GM23338 (cell line): ENCODE results near the gene CDC16. TPM values are rescaled to one million over a fixed set of nuclear protein-coding genes. Genes with fewer than 3 reads are reported as not detected.

ENCODE experiments used
- ATAC-seq: fragments of 200-7000 bp; cut with Tn5 transposase; 3 replicates; pipeline ENCODE4 v1.9.1; 2020
- DNase-seq: peaks from one replicate; pipeline ENCODE4 v3.0.0-alpha.2; 2015; ENCODE audit warnings: low spot score
- H2AFZ ChIP-seq: fragments of 200-600 bp; sonication (generic); 2 replicates; pipeline ENCODE4 v1.8.0; 2016; ENCODE audit warnings: antibody characterized with exemption, mild to moderate bottlenecking, moderate library complexity
- H3F3A ChIP-seq: fragments of 200-600 bp; sonication (generic); replicated peaks from 2 replicates; pipeline ENCODE4 v1.8.0; 2017; ENCODE audit warnings: antibody characterized with exemption, mixed run types, low read depth
- H3K27ac ChIP-seq: fragments of 200-600 bp; sonication (generic); 2 replicates; pipeline ENCODE4 v1.6.1; 2016; ENCODE audit warnings: low read depth
- H3K27me3 ChIP-seq: fragments of 200-600 bp; sonication (generic); 2 replicates; pipeline ENCODE4 v1.8.0; 2016; ENCODE audit warnings: mild to moderate bottlenecking, mixed run types, moderate library complexity; ENCODE audit not compliant: insufficient read depth
- H3K36me3 ChIP-seq: fragments of 200-600 bp; sonication (generic); 2 replicates; pipeline ENCODE4 v1.8.0; 2016; ENCODE audit warnings: mild to moderate bottlenecking; ENCODE audit not compliant: insufficient read depth
- H3K4me1 ChIP-seq: fragments of 200-600 bp; sonication (generic); 2 replicates; pipeline ENCODE4 v1.8.0; 2016; ENCODE audit warnings: mild to moderate bottlenecking, moderate library complexity; ENCODE audit not compliant: insufficient read depth
- H3K4me2 ChIP-seq: fragments of 200-600 bp; sonication (generic); 2 replicates; pipeline ENCODE4 v1.7.1; 2017; ENCODE audit warnings: mixed run types
- H3K4me3 ChIP-seq: fragments of 200-600 bp; sonication (generic); 2 replicates; pipeline ENCODE4 v1.6.1; 2016; ENCODE audit warnings: mixed run types
- H3K79me2 ChIP-seq: fragments of 200-600 bp; sonication (generic); replicated peaks from 2 replicates; pipeline ENCODE4 v1.8.0; 2017; ENCODE audit warnings: mild to moderate bottlenecking; ENCODE audit not compliant: insufficient read depth
- H3K9me2 ChIP-seq: fragments of 200-600 bp; sonication (generic); 2 replicates; pipeline ENCODE4 v1.8.0; 2017; ENCODE audit not compliant: insufficient read depth
- H4K20me1 ChIP-seq: fragments of 200-600 bp; sonication (generic); replicated peaks from 2 replicates; pipeline ENCODE4 v1.8.0; 2017; ENCODE audit warnings: mild to moderate bottlenecking; ENCODE audit not compliant: insufficient read depth
- H3K27ac Mint-ChIP-seq: 2 replicates; pipeline ENCODE4 v1.8.0; 2020; ENCODE audit warnings: inconsistent platforms, mild to moderate bottlenecking, moderate library complexity, mixed read lengths
- H3K27me3 Mint-ChIP-seq: 3 replicates; pipeline ENCODE4 v1.8.0; 2022; ENCODE audit warnings: low read depth, mild to moderate bottlenecking, moderate library complexity, mixed read lengths, inconsistent platforms; ENCODE audit not compliant: insufficient read depth, poor library complexity
- H3K36me3 Mint-ChIP-seq: 3 replicates; pipeline ENCODE4 v1.8.0; 2021; ENCODE audit warnings: low read depth, mild to moderate bottlenecking, inconsistent platforms, moderate library complexity, mixed read lengths
- H3K4me1 Mint-ChIP-seq: 3 replicates; pipeline ENCODE4 v1.8.0; 2020; ENCODE audit warnings: mild to moderate bottlenecking, inconsistent platforms, mixed read lengths
- H3K4me3 Mint-ChIP-seq: 3 replicates; pipeline ENCODE4 v1.8.0; 2021; ENCODE audit warnings: moderate library complexity, mild to moderate bottlenecking, inconsistent platforms, mixed read lengths
- H3K9me3 Mint-ChIP-seq: 3 replicates; pipeline ENCODE4 v1.8.0; 2020; ENCODE audit warnings: moderate library complexity, mild to moderate bottlenecking, inconsistent platforms, mixed read lengths
- CREB1 ChIP-seq: fragments of 250-450 bp; sonication (Bioruptor Pico); IDR thresholded peaks from 2 replicates; pipeline ENCODE4 v1.5.0; 2020; ENCODE audit warnings: low read depth, mild to moderate bottlenecking, moderate library complexity
- EZH2 ChIP-seq: fragments of 200-600 bp; sonication (generic); IDR thresholded peaks from one replicate; pipeline ENCODE4 v1.8.0; 2017; ENCODE audit warnings: antibody characterized with exemption, mild to moderate bottlenecking, low read depth; ENCODE audit not compliant: unreplicated experiment
- EZH2phosphoT487 ChIP-seq: fragments of 200-600 bp; sonication (generic); IDR thresholded peaks from one replicate; pipeline ENCODE4 v1.8.1; 2018; ENCODE audit warnings: antibody characterized with exemption; ENCODE audit not compliant: unreplicated experiment
- JUNB ChIP-seq: IDR thresholded peaks from one replicate; pipeline ENCODE4 v1.6.1; 2016; ENCODE audit warnings: antibody characterized with exemption; ENCODE audit not compliant: unreplicated experiment
- NANOG ChIP-seq: IDR thresholded peaks from 2 replicates; pipeline ENCODE4 v1.6.1; 2016; ENCODE audit warnings: antibody characterized with exemption, borderline replicate concordance
- POLR2AphosphoS5 ChIP-seq: IDR thresholded peaks from 2 replicates; pipeline ENCODE4 v1.6.1; 2016; ENCODE audit warnings: antibody characterized with exemption, low read depth
- REST ChIP-seq: IDR thresholded peaks from one replicate; pipeline ENCODE4 v1.6.1; 2018; ENCODE audit warnings: antibody characterized with exemption; ENCODE audit not compliant: unreplicated experiment
- STAT1 ChIP-seq: IDR thresholded peaks from one replicate; pipeline ENCODE4 v1.6.1; 2016; ENCODE audit warnings: antibody characterized with exemption; ENCODE audit not compliant: unreplicated experiment
- ZNF114 ChIP-seq: fragments of 250-450 bp; sonication (Bioruptor Pico); IDR thresholded peaks from 2 replicates; pipeline ENCODE4 v1.5.0; 2020; ENCODE audit warnings: mild to moderate bottlenecking, moderate library complexity
- polyA plus RNA-seq: library from polyadenylated mRNA; unstranded; fragments of >200 nt; fragmentation: Nextera tagmentation; extraction: Ambion mirVana; gene quantifications from 2 replicates; pipeline ENCODE4 v1.2.1, GENCODE V29; 2016
- total RNA-seq: library from RNA; depleted of rRNA; stranded (reverse); fragments of >200 nt; shearing (Covaris generic); gene quantifications from 2 replicates; pipeline ENCODE4 v1.2.3, GENCODE V29; 2014
- TF ChIP-seq, protein P1 (sequence below): fragments of 250-450 bp; sonication (Bioruptor Pico); IDR thresholded peaks from 2 replicates; pipeline ENCODE4 v1.5.0; 2020; ENCODE audit warnings: mild to moderate bottlenecking, moderate library complexity
- TF ChIP-seq, protein P2 (sequence below), 2 experiments: fragments of 200-600 bp in 1 of 2; sonication (generic) in 1 of 2; conservative IDR thresholded peaks; 2 replicates each; pipeline versions ENCODE4 v1.5.1 to v1.6.1; 2016 to 2017; ENCODE audit warnings: antibody characterized with exemption in 2 of 2, low read depth in 2 of 2, mild to moderate bottlenecking in 2 of 2, moderate library complexity in 1 of 2

The CDC16 gene
- total and polyA plus RNA-seq, 2 experiments from 2014 or later = 86.1 to 91.3 TPM

- no peak for DNase-seq
- Histone ChIP-seq H4K20me1 (peaks cover 9% of the 10 kb centered on the region; the same call in 1 of the 2 replicates), H3K4me3 (no peak overlapping the region), H2AFZ (no peak overlapping the region), H3K27me3 (no peaks in the 10 kb centered on the region), H3K36me3 (peaks cover 22% of the 10 kb centered on the region), H3K9me2 (no peaks in the 10 kb centered on the region), H3F3A (peaks cover 21% of the 10 kb centered on the region; the same call in 1 of the 2 replicates), H3K79me2 (no peaks in the 10 kb centered on the region), H3K4me2 (no peak overlapping the region), H3K4me1 (no peaks in the 10 kb centered on the region), H3K27ac (no peak overlapping the region)
- Mint-ChIP-seq H3K27ac (no peak overlapping the region), H3K4me3 (no peak overlapping the region), H3K36me3 (peaks cover 55% of the 10 kb centered on the region), H3K27me3 (peaks cover 2% of the 10 kb centered on the region), H3K4me1 (no peaks in the 10 kb centered on the region), H3K9me3 (no peaks in the 10 kb centered on the region)
- TF ChIP-seq ZNF114 (no peak), STAT1 (no peak), JUNB (no peak), NANOG (no peak), REST (no peak), POLR2AphosphoS5 (no peak), EZH2phosphoT487 (no peak), CREB1 (no peak), EZH2 (no peak)
- TF ChIP-seq, protein P1, sequence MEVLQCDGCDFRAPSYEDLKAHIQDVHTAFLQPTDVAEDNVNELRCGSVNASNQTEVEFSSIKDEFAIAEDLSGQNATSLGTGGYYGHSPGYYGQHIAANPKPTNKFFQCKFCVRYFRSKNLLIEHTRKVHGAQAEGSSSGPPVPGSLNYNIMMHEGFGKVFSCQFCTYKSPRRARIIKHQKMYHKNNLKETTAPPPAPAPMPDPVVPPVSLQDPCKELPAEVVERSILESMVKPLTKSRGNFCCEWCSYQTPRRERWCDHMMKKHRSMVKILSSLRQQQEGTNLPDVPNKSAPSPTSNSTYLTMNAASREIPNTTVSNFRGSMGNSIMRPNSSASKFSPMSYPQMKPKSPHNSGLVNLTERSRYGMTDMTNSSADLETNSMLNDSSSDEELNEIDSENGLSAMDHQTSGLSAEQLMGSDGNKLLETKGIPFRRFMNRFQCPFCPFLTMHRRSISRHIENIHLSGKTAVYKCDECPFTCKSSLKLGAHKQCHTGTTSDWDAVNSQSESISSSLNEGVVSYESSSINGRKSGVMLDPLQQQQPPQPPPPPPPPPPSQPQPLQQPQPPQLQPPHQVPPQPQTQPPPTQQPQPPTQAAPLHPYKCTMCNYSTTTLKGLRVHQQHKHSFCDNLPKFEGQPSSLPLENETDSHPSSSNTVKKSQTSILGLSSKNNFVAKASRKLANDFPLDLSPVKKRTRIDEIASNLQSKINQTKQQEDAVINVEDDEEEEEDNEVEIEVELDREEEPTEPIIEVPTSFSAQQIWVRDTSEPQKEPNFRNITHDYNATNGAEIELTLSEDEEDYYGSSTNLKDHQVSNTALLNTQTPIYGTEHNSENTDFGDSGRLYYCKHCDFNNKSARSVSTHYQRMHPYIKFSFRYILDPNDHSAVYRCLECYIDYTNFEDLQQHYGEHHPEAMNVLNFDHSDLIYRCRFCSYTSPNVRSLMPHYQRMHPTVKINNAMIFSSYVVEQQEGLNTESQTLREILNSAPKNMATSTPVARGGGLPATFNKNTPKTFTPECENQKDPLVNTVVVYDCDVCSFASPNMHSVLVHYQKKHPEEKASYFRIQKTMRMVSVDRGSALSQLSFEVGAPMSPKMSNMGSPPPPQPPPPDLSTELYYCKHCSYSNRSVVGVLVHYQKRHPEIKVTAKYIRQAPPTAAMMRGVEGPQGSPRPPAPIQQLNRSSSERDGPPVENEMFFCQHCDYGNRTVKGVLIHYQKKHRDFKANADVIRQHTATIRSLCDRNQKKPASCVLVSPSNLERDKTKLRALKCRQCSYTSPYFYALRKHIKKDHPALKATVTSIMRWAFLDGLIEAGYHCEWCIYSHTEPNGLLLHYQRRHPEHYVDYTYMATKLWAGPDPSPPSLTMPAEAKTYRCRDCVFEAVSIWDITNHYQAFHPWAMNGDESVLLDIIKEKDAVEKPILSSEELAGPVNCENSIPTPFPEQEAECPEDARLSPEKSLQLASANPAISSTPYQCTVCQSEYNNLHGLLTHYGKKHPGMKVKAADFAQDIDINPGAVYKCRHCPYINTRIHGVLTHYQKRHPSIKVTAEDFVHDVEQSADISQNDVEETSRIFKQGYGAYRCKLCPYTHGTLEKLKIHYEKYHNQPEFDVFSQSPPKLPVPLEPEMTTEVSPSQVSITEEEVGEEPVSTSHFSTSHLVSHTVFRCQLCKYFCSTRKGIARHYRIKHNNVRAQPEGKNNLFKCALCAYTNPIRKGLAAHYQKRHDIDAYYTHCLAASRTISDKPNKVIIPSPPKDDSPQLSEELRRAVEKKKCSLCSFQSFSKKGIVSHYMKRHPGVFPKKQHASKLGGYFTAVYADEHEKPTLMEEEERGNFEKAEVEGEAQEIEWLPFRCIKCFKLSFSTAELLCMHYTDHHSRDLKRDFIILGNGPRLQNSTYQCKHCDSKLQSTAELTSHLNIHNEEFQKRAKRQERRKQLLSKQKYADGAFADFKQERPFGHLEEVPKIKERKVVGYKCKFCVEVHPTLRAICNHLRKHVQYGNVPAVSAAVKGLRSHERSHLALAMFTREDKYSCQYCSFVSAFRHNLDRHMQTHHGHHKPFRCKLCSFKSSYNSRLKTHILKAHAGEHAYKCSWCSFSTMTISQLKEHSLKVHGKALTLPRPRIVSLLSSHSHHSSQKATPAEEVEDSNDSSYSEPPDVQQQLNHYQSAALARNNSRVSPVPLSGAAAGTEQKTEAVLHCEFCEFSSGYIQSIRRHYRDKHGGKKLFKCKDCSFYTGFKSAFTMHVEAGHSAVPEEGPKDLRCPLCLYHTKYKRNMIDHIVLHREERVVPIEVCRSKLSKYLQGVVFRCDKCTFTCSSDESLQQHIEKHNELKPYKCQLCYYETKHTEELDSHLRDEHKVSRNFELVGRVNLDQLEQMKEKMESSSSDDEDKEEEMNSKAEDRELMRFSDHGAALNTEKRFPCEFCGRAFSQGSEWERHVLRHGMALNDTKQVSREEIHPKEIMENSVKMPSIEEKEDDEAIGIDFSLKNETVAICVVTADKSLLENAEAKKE (CRISPR knock-in tag) = no peak
- TF ChIP-seq, protein P2, sequence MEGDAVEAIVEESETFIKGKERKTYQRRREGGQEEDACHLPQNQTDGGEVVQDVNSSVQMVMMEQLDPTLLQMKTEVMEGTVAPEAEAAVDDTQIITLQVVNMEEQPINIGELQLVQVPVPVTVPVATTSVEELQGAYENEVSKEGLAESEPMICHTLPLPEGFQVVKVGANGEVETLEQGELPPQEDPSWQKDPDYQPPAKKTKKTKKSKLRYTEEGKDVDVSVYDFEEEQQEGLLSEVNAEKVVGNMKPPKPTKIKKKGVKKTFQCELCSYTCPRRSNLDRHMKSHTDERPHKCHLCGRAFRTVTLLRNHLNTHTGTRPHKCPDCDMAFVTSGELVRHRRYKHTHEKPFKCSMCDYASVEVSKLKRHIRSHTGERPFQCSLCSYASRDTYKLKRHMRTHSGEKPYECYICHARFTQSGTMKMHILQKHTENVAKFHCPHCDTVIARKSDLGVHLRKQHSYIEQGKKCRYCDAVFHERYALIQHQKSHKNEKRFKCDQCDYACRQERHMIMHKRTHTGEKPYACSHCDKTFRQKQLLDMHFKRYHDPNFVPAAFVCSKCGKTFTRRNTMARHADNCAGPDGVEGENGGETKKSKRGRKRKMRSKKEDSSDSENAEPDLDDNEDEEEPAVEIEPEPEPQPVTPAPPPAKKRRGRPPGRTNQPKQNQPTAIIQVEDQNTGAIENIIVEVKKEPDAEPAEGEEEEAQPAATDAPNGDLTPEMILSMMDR (conservative IDR thresholded peaks at IDR 0.05; ENCODE audit: low read depth in 2 of 2) = no peak
- ATAC-seq = no peak
Measured at GRCh38 chr13:114272977-114273376, 38.3 kb downstream of the CDC16 start.
